GM18499 (cell line): ENCODE data around the gene VEGFA.

Experiments
- ATAC-seq: cut with Tn5 transposase; IDR thresholded peaks from one replicate; pipeline ENCODE4 v1.9.1; 2021; ENCODE audit warnings: moderate number of reproducible peaks; ENCODE audit not compliant: insufficient read depth, unreplicated experiment

Gene VEGFA

DNA sequence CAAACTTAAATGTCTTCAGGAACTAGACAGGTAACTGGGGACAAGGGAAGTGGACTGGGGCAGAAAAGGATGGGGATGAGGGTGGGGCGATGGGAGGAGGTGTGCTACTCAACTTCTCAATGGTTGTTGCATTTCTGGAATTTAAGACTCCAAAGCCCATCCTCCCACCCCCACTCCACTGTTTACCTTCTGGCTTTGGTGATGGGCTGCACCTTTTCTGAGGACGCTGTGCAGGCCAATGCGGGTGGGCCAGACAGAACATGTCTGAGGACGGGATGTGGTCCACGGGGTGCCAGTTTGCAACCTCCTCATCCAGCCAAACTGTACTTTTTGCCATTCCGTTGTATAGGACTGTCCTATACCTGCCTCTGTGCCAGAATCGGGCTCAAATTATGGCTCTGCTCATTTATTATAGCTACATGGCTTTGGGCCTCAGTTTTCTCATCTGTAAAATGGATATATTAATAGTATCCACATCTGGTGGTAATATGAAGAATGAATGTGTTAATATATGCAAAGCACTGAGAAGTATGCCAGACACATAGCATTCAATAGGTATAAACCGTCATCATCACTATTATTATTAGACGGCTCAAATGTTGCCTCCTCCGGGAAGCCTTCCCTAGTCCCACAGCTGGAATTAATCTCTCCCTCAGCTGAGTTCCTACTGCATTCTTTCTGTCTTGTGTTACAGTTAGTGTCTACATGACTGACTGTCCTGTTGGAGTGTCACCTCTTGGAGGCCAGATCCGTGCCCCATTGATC, 31.0 kb upstream of the VEGFA start:
- ATAC-seq = no peak

DNA sequence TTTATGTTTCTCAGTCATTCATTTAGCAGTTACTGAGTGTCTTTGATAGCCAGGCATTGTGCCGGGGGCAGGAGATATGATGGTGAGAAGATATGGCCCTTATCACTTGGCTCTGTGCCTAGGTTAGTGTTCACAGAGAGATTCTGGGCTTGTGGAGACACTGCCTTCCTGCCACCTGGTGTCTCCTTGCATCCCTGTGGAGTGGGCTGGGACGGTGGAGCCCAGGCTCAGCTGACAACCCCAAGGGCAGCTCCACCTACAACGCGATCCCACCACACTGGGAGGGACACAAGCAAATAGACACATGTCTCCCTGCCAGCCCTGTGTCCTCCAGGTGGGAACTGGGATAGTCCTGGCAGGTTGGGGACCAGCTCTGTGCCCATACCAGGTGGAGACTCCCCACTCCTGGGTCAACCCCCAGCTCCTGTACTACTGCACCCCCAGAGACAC, 30.3 kb upstream of the VEGFA start:
- no peak for ATAC-seq

DNA sequence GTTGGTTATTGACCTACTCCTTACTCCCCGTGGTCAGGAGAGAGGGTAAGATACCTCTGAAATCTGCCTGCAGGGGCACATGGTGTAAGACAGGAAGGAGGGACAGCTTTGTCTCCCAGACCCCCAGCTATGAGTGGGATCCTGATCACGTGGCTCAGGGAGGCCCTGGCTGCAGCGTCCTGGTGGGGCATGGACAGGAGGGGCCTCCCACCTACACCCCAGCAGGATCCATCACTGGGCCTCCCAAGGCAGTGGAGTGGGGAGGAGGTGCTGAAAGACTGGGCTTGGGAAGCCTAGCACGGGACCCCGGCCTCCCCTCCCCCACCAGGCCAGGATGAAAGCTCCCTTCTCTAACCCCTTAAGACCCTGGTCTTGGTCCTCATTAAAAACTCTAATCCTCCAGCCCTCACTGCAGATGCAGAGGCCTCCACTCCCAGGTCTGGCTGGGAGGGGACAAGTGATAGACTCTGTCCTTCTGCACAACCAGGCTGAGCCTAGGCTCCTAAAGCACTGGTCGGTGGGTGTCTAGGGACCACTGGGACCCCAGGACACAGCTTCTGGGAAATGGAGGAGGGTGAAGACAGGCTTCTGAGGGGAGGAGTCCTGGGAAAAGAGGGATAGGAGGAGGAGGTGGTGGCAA, 29.6 kb upstream of the VEGFA start:
- no peak for ATAC-seq

GRCh38 chr6:43740961-43741764, 28.8 kb upstream of the VEGFA start:
- no peak for ATAC-seq

DNA sequence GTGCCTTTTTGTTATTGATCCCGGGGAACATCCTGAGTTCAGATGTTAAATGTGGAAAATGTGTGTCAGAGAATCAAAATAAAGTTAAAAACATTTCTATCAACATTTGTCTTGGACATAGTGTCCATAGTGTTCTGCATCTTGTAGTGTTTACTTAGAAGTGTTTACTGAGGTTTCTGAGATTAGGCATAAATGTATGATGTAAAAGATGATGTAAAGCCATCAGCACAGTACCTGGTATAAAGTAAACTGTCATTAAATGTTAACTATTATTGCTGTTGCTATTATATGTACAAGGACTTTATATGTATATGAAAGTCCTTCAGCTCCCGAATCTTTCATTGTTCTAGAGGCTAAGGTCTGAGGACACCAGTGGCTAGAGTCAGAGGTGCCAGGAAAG, 28.2 kb upstream of the VEGFA start:
- ATAC-seq = no peak

DNA sequence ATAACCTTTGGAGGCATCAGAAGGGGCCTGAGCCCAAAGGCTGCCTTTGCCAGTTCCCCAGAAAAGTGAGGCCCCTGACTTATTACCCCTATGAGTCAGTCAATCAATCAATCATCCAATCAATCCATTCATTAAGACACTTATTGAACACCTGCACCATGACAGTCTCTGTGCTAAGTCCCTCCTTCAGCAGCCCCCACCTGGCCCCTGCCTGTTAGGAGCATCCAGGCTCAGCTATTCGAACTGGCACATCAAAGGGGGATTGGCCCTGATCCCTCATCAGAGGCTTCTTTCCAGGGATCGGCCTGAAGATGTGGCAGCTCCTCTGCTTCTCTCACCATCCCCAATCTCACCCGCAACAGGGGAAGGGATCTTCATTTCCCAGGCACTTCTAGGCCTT, 27.7 kb upstream of the VEGFA start:
- ATAC-seq = no peak

- ATAC-seq = no peak
These were observed 26.9 kb upstream of the VEGFA start for GRCh38 chr6:43742931-43743632.

DNA sequence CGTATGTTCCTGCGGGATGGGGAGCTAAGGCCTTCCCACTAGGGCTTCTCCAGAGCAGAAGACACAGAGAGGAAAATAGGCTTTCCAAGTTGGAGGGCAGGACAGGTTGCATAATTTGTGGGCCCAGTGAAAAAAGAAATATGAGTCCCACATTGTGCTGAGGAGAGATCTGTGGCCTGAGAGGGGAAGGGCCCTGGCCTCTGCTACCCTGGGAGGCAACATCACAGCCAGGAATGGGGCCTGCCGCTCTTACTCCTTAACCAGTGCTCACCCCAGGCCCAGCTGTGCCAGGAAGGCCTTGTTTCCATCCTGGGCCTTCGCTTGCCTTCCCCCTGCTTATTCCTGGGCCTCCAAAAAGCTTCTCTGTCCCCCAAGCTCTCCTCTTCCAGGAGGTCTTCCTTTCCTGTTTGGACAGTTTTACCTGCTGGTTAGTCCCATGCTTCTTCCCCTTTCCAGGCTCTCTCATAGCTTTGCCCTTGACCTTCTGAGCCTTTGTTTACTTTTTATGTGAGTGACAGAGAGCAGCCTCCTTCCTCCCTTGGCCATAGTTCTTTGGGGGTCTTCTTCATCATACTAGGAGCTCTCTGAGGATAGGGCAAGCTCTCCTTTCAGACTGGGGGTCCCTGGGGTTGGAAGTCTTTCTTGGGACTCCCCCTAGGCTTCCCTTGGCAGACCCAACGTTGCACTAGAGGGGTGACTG, 26.2 kb upstream of the VEGFA start:
- no peak for ATAC-seq

DNA sequence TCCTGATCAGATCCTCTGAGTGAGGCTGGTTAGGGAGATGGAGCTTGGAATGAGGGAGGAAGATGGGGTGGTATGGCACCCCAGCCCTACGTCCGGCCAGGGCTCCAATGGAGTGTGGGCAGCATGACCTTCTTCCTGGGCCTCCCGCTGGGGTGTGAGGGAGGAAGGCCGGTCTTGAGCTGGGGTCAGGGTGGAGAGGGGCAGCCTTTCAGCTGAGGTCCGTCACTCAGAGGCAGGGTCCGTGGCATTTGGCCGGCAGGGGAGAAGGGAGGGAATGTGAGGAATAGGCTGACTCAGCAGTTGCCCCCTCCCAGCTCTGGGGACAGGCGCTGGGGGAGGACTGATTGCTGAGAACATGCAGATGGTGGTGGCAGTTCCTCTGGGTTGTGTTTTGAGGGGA, 25.5 kb upstream of the VEGFA start:
- ATAC-seq = no peak

GRCh38 chr6:43744931-43745727, 24.9 kb upstream of the VEGFA start:
- ATAC-seq = no peak

DNA sequence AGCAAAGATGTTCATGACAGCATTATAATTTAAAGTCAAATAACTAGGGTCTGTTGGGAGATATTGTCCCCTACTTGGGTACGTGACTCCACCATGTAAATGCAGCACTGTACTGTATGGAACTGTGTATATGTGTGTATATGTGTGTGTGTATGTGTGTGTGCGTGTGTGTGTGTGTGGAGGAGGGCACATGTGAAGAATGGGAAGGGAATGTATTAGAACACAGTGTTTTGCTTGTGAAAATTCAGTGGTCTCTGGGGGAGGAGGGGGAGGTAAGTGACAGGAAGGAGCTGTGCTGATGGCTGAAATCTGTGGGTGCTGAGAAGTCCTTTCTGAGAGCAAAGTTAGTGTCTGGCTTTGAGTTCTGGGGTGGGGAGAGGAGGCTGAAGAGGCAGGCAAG, 23.9 kb upstream of the VEGFA start:
- ATAC-seq = no peak

DNA sequence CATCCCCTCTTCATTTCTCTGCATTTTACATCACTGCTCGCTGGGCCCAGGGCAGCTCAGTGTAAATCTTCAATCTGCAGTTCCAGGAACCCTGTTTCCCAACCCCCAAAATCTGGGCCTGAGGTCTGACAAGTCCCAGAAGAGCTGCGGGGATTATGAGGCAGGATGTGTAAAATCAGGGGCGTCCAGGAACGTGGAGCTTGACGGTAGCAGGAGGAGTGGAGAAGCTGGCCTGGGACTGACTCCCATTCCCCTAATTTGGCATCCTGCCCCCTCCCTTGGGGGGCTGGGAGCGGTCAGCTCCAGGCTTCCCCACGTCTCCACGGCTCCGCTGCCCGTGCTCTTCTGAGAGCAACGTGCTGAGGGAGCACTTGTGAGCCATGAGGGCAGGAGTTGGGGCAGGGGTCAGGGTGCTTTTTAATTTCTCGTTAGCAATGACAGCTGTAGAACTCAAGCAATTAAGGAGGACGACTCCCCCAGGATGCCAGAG, 23.4 kb upstream of the VEGFA start:
- no peak for ATAC-seq

- no peak for ATAC-seq
These were observed 22.2 kb upstream of the VEGFA start for GRCh38 chr6:43747784-43748183.

- no peak for ATAC-seq
These were observed 21.2 kb upstream of the VEGFA start for GRCh38 chr6:43748765-43749164.

- ATAC-seq = no peak
These were observed 20.6 kb upstream of the VEGFA start for GRCh38 chr6:43749461-43749860.

- ATAC-seq = no peak
These were observed 19.4 kb upstream of the VEGFA start for GRCh38 chr6:43750622-43751021.

DNA sequence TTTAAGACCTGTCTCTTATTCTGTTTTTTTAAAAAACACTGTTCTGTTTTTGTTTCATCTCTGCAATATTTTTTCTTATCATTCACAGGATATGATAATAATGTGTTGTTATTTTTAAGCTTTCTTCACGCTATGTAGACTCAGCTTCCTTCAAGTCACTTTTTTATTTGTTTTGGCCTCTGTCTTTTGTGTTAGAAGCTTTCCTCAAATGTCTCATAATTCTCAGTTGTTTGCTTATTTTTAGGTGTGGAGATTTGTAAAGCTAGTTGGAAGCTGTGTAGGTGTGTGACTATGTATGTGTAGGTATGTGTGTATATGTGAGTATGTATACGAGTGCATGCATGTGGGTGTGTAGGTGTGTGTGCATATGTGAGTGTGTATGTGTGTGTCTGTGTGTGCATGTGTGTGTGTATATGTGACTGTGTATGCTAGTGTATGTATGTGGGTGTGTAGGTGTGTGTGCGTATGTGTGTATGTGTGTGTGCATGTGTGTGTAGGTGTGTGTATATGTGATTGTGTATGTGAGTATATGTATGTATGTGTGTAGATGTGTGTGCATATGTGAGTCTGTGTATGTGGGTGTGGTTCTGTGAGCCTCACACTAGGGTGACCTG, 16.3 kb upstream of the VEGFA start:
- no peak for ATAC-seq

- no peak for ATAC-seq
These were observed 11.9 kb upstream of the VEGFA start for GRCh38 chr6:43757966-43758616.
